SK-N-SH (cell line): ENCODE results near the gene RAI14. TPM values are rescaled to one million over a fixed set of nuclear protein-coding genes. Genes with fewer than 3 reads are reported as not detected.

Experiments
- CTCF ChIA-PET: fragments of 300-600, 350-600 bp; formaldehyde crosslinking; extraction: SDS; loops from one replicate; lab custom pipeline; 2021; lab: Yijun Ruan, JAX
- POLR2A ChIA-PET: fragments of 350-600 bp; sonication (Branson Sonifier 250); formaldehyde crosslinking; extraction: SDS; loops from one replicate; lab custom pipeline; 2020; ENCODE audit warnings: antibody characterized with exemption, inconsistent platforms; lab: Yijun Ruan, JAX
- DNase-seq: peaks from one replicate; pipeline ENCODE4 v3.0.0; 2012
- H2AFZ ChIP-seq: fragments of 200-600 bp; sonication (generic); 2 replicates; pipeline ENCODE4 v1.8.1; 2016; ENCODE audit warnings: antibody characterized with exemption, mild to moderate bottlenecking, low read depth
- H3F3A ChIP-seq: fragments of 200-600 bp; sonication (generic); replicated peaks from 2 replicates; pipeline ENCODE3; 2016; ENCODE audit warnings: antibody characterized with exemption, mild to moderate bottlenecking; ENCODE audit not compliant: insufficient read depth
- H3K27ac ChIP-seq, 2 experiments: fragments of 200-500 bp in 1 of 2; fragments of 200-600 bp in 1 of 2; sonication (Bioruptor generic) in 1 of 2; sonication (generic), shearing (Covaris generic) in 1 of 2; 2 replicates each; pipeline versions ENCODE4 v1.5.1 to v1.6.1; 2014 to 2016; ENCODE audit warnings: low read depth in 2 of 2, inconsistent platforms in 1 of 2, low read length in 1 of 2, mild to moderate bottlenecking in 1 of 2, mixed read lengths in 1 of 2
- H3K27me3 ChIP-seq: fragments of 200-600 bp; sonication (generic), shearing (Covaris generic); 2 replicates; pipeline ENCODE4 v1.6.1; 2016; ENCODE audit warnings: mixed run types; ENCODE audit not compliant: insufficient read depth
- H3K36me3 ChIP-seq, 2 experiments: fragments of 200-500 bp in 1 of 2; fragments of 200-600 bp in 1 of 2; sonication (Bioruptor generic) in 1 of 2; sonication (generic) in 1 of 2; replicated peaks in 1 of 2; 2 replicates each; pipeline versions ENCODE3 to v1.5.1; 2014 to 2016; ENCODE audit warnings: low read length in 1 of 2, mild to moderate bottlenecking in 1 of 2; ENCODE audit not compliant: insufficient read depth in 2 of 2, control insufficient read depth in 1 of 2
- H3K4me1 ChIP-seq, 2 experiments: fragments of 200-500 bp in 1 of 2; fragments of 200-600 bp in 1 of 2; sonication (Bioruptor generic) in 1 of 2; sonication (generic), shearing (Covaris generic) in 1 of 2; 2 replicates each; pipeline versions ENCODE4 v1.5.1 to v1.6.1; 2014 to 2016; ENCODE audit warnings: low read depth in 1 of 2, low read length in 1 of 2, mixed run types in 1 of 2; ENCODE audit not compliant: insufficient read depth in 2 of 2, control insufficient read depth in 1 of 2
- H3K4me2 ChIP-seq: fragments of 200-600 bp; sonication (generic), shearing (Covaris generic); 2 replicates; pipeline ENCODE4 v1.6.1; 2017; ENCODE audit warnings: mixed run types
- H3K4me3 ChIP-seq, 2 experiments: fragments of 200-500 bp in 1 of 2; fragments of 200-600 bp in 1 of 2; sonication (Bioruptor generic) in 1 of 2; sonication (generic), shearing (Covaris generic) in 1 of 2; 2 replicates each; pipeline versions ENCODE4 v1.5.1 to v1.8.1; 2014 to 2016; ENCODE audit warnings: low read depth in 2 of 2, inconsistent platforms in 1 of 2, low read length in 1 of 2, mild to moderate bottlenecking in 1 of 2, mixed read lengths in 1 of 2, moderate library complexity in 1 of 2
- H3K79me2 ChIP-seq: fragments of 200-600 bp; sonication (generic); 2 replicates; pipeline ENCODE4 v1.8.1; 2017; ENCODE audit warnings: mild to moderate bottlenecking; ENCODE audit not compliant: insufficient read depth
- H3K9ac ChIP-seq: fragments of 200-600 bp; sonication (generic); 2 replicates; pipeline ENCODE4 v1.6.1; 2017; ENCODE audit warnings: mixed run types
- H3K9me2 ChIP-seq: fragments of 200-600 bp; sonication (generic); 2 replicates; pipeline ENCODE4 v1.6.1; 2017; ENCODE audit warnings: mixed run types
- H3K9me3 ChIP-seq: fragments of 200-600 bp; sonication (generic); 2 replicates; pipeline ENCODE4 v1.6.1; 2017; ENCODE audit warnings: mixed run types, mild to moderate bottlenecking, moderate library complexity
- H4K20me1 ChIP-seq: fragments of 200-600 bp; sonication (generic); 2 replicates; pipeline ENCODE4 v1.6.1; 2017; ENCODE audit warnings: mild to moderate bottlenecking, mixed run types; ENCODE audit not compliant: insufficient read depth
- CHD2 ChIP-seq: fragments of 150-350 bp; IDR thresholded peaks from 2 replicates; pipeline ENCODE4 v1.6.1; 2018; ENCODE audit warnings: low read length; ENCODE audit not compliant: partially characterized antibody
- ELF1 ChIP-seq: IDR thresholded peaks from 2 replicates; pipeline ENCODE4 v1.4.0; 2012
- EP300 ChIP-seq, 2 experiments: IDR thresholded peaks; 2 replicates each; pipeline versions ENCODE4 v1.4.0 to v1.6.1; 2012; ENCODE audit warnings: borderline replicate concordance in 1 of 2, low read depth in 1 of 2, low read length in 1 of 2
- EZH2phosphoT487 ChIP-seq: fragments of 200-600 bp; sonication (generic); IDR thresholded peaks from 2 replicates; pipeline ENCODE4 v1.6.1; 2017; ENCODE audit warnings: low read depth, mixed run types, mild to moderate bottlenecking, antibody characterized with exemption, moderate library complexity, borderline replicate concordance
- GABPA ChIP-seq: IDR thresholded peaks from 2 replicates; pipeline ENCODE4 v1.4.0; 2012; ENCODE audit warnings: low read depth, mild to moderate bottlenecking
- JUND ChIP-seq: IDR thresholded peaks from 2 replicates; pipeline ENCODE4 v1.4.0; 2012
- MXI1 ChIP-seq: IDR thresholded peaks from 2 replicates; pipeline ENCODE4 v1.6.1; 2012; ENCODE audit warnings: mild to moderate bottlenecking, low read depth, low read length, improper control_type of control experiment
- NFIC ChIP-seq: IDR thresholded peaks from 2 replicates; pipeline ENCODE4 v1.4.0; 2012; ENCODE audit warnings: borderline replicate concordance
- RAD21 ChIP-seq: IDR thresholded peaks from 2 replicates; pipeline ENCODE4 v1.6.1; 2012; ENCODE audit warnings: mild to moderate bottlenecking, low read length
- RCOR1 ChIP-seq: fragments of 150-350 bp; IDR thresholded peaks from 2 replicates; pipeline ENCODE4 v1.6.1; 2017; ENCODE audit warnings: antibody characterized with exemption, low read length
- RFX5 ChIP-seq: IDR thresholded peaks from 2 replicates; pipeline ENCODE4 v1.6.1; 2012; ENCODE audit warnings: mild to moderate bottlenecking, improper control_type of control experiment, low read length
- RXRA ChIP-seq: IDR thresholded peaks from 2 replicates; pipeline ENCODE4 v1.4.0; 2012; ENCODE audit warnings: low read depth, mild to moderate bottlenecking, borderline replicate concordance
- TAF1 ChIP-seq: IDR thresholded peaks from 2 replicates; pipeline ENCODE4 v1.6.1; 2012; ENCODE audit warnings: low read depth, mild to moderate bottlenecking, low read length, moderate library complexity, borderline replicate concordance
- TCF12 ChIP-seq: IDR thresholded peaks from 2 replicates; pipeline ENCODE4 v1.4.0; 2012
- TEAD4 ChIP-seq: IDR thresholded peaks from 2 replicates; pipeline ENCODE4 v1.4.0; 2012; ENCODE audit warnings: mild to moderate bottlenecking, borderline replicate concordance; ENCODE audit not compliant: insufficient read depth
- YY1 ChIP-seq: IDR thresholded peaks from 2 replicates; pipeline ENCODE4 v1.4.0; 2012; ENCODE audit warnings: low read depth, mild to moderate bottlenecking
- WGBS: methylation state at CpG from one replicate; pipeline ENCODE4 v1.1.6; 2017; ENCODE audit warnings: low lambda C conversion rate; 5-methylcytosine and 5-hydroxymethylcytosine counted together
- polyA plus RNA-seq, 3 experiments: library from polyadenylated mRNA; depleted of rRNA; stranded (reverse); fragments of >200 nt; gene quantifications; 2 replicates each; pipeline ENCODE4 v1.2.3, GENCODE V29; 2012
- TF ChIP-seq, protein P1 (sequence below): IDR thresholded peaks from 2 replicates; pipeline ENCODE4; 2012
- TF ChIP-seq, protein P2 (sequence below): IDR thresholded peaks from 2 replicates; pipeline ENCODE4 v1.4.0; 2012; ENCODE audit warnings: low read depth, borderline replicate concordance
- TF ChIP-seq, protein P3 (sequence below): IDR thresholded peaks from 2 replicates; pipeline ENCODE4 v1.6.1; 2012; ENCODE audit warnings: mild to moderate bottlenecking, low read depth, low read length, moderate library complexity
- TF ChIP-seq, protein P4 (sequence below): IDR thresholded peaks from 2 replicates; pipeline ENCODE4 v1.4.0; 2012; ENCODE audit warnings: low read depth
- TF ChIP-seq, protein P5 (sequence below): fragments of 150-350 bp; IDR thresholded peaks from 2 replicates; pipeline ENCODE4 v1.6.1; 2017; ENCODE audit warnings: antibody characterized with exemption, low read length, low read depth, borderline replicate concordance

The RAI14 gene
- polyA plus RNA-seq, 1 of the 3 experiments (the other 2 are of a cell fraction): 53.2 TPM

DNA sequence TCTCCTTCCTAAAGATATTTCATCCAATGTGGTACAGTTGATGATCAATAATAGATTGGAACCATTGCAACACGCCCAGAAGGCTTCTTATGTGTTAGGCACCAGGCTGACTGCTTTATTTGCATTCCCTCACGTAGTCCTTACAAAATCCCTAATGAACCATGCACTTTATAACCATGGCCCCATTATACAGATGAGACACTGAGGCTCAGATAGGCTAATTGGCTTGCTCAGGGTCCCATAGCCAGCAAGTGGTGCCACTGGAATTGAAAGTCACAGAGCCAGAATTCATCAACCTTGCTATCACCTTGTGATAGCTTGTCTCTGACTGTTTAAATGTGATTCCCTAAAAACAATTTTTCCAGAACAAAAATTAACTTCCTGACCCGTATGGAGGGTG lies 27.8 kb upstream of the RAI14 start:
- Histone ChIP-seq H3K36me3 (no peaks in the 10 kb centered on the region), H3K27me3 (no peaks in the 10 kb centered on the region), H3K9ac (peak overlapping the region; percentile 29; the same call in 1 of the 2 replicates), H3F3A (peaks cover 16% of the 10 kb centered on the region), H3K4me3 (no peak overlapping the region), H2AFZ (0 out of 2 replicates have a peak overlapping the region, but pooled peaks have one; percentile 56), H4K20me1 (no peaks in the 10 kb centered on the region), H3K79me2 (no peaks in the 10 kb centered on the region), H3K27ac (peak overlapping the region in 1 of 2 experiments; percentile 61; a peak in 2 of 4 replicates), H3K4me1 (peaks cover 0 to 21% of the 10 kb centered on the region in 2 experiments; a peak in 1 of 4 replicates), H3K4me2 (no peak overlapping the region), H3K9me2 (no peaks in the 10 kb centered on the region), H3K9me3 (no peaks in the 10 kb centered on the region)
- DNase-seq: no peak
- TF ChIP-seq, protein P1, sequence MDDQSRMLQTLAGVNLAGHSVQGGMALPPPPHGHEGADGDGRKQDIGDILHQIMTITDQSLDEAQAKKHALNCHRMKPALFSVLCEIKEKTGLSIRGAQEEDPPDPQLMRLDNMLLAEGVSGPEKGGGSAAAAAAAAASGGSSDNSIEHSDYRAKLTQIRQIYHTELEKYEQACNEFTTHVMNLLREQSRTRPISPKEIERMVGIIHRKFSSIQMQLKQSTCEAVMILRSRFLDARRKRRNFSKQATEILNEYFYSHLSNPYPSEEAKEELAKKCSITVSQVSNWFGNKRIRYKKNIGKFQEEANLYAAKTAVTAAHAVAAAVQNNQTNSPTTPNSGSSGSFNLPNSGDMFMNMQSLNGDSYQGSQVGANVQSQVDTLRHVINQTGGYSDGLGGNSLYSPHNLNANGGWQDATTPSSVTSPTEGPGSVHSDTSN: no peak
- TF ChIP-seq, protein P2, sequence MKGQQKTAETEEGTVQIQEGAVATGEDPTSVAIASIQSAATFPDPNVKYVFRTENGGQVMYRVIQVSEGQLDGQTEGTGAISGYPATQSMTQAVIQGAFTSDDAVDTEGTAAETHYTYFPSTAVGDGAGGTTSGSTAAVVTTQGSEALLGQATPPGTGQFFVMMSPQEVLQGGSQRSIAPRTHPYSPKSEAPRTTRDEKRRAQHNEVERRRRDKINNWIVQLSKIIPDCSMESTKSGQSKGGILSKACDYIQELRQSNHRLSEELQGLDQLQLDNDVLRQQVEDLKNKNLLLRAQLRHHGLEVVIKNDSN: no peak
- TF ChIP-seq EP300 (IDR thresholded peaks at IDR 0.05; ENCODE audit: borderline replicate concordance in 1 of 2, low read depth in 1 of 2, low read length in 1 of 2) (no peak), TCF12 (no peak), NFIC (no peak), ELF1 (no peak), CHD2 (no peak)
- ChIA-PET CTCF (no interaction called here), POLR2A (no interaction called here)
- 72% methylated on average over 3 of the region's 3 CpGs for WGBS

DNA sequence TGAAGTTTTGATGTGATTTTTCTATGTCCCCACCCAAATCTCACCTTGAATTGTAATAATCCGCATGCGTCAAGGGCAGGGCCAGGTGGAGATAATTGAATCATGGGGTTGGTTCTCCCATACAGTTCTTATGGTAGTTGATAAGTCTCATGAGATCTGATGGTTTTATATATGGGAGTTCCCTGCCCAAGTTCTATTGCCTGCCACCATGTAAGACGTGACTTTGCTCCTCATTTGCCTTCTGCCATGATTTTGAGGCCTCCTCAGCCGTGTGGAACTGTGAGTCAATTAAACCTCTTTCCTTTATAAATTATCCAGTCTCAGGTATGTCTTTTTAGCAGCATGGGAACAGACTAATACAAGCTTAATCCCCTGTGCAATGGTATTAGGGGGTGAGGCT lies 25.5 kb upstream of the RAI14 start:
- no peaks in the 10 kb centered on the region for H4K20me1 ChIP-seq
- no peak overlapping the region for H3K9ac ChIP-seq
- 81% methylated on average over 4 of the region's 4 CpGs for WGBS
- H3K27me3 ChIP-seq: no peaks in the 10 kb centered on the region
- CTCF ChIA-PET: no interaction called here
- no peaks in the 10 kb centered on the region for H3K9me3 ChIP-seq
- H3K4me2 ChIP-seq: no peak overlapping the region
- H2AFZ ChIP-seq: no peak overlapping the region
- no peak for DNase-seq
- H3K79me2 ChIP-seq: no peaks in the 10 kb centered on the region
- TF ChIP-seq GABPA: no peak
- no peak for TF ChIP-seq TCF12
- TF ChIP-seq, protein P3, sequence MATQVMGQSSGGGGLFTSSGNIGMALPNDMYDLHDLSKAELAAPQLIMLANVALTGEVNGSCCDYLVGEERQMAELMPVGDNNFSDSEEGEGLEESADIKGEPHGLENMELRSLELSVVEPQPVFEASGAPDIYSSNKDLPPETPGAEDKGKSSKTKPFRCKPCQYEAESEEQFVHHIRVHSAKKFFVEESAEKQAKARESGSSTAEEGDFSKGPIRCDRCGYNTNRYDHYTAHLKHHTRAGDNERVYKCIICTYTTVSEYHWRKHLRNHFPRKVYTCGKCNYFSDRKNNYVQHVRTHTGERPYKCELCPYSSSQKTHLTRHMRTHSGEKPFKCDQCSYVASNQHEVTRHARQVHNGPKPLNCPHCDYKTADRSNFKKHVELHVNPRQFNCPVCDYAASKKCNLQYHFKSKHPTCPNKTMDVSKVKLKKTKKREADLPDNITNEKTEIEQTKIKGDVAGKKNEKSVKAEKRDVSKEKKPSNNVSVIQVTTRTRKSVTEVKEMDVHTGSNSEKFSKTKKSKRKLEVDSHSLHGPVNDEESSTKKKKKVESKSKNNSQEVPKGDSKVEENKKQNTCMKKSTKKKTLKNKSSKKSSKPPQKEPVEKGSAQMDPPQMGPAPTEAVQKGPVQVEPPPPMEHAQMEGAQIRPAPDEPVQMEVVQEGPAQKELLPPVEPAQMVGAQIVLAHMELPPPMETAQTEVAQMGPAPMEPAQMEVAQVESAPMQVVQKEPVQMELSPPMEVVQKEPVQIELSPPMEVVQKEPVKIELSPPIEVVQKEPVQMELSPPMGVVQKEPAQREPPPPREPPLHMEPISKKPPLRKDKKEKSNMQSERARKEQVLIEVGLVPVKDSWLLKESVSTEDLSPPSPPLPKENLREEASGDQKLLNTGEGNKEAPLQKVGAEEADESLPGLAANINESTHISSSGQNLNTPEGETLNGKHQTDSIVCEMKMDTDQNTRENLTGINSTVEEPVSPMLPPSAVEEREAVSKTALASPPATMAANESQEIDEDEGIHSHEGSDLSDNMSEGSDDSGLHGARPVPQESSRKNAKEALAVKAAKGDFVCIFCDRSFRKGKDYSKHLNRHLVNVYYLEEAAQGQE: no peak
- TF ChIP-seq RXRA: no peak
- no peak for TF ChIP-seq RCOR1
- no peak for TF ChIP-seq TEAD4
- no peak for TF ChIP-seq ELF1
- no peak for TF ChIP-seq MXI1
- TF ChIP-seq YY1: no peak
- TF ChIP-seq RAD21: no peak
- no peak for TF ChIP-seq JUND
- no peak for TF ChIP-seq CHD2
- no peak for TF ChIP-seq TAF1
- TF ChIP-seq, protein P4, sequence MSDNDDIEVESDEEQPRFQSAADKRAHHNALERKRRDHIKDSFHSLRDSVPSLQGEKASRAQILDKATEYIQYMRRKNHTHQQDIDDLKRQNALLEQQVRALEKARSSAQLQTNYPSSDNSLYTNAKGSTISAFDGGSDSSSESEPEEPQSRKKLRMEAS: no peak
- TF ChIP-seq RFX5: no peak
- TF ChIP-seq, protein P2: no peak
- no peak for TF ChIP-seq NFIC
- TF ChIP-seq, protein P5, sequence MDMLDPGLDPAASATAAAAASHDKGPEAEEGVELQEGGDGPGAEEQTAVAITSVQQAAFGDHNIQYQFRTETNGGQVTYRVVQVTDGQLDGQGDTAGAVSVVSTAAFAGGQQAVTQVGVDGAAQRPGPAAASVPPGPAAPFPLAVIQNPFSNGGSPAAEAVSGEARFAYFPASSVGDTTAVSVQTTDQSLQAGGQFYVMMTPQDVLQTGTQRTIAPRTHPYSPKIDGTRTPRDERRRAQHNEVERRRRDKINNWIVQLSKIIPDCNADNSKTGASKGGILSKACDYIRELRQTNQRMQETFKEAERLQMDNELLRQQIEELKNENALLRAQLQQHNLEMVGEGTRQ: no peak
- no peak for TF ChIP-seq EZH2phosphoT487
- H3K36me3 ChIP-seq: no peaks in the 10 kb centered on the region
- no peak overlapping the region for H3K4me3 ChIP-seq
- no peaks in the 10 kb centered on the region for H3K9me2 ChIP-seq
- no peak overlapping the region for H3K27ac ChIP-seq
- POLR2A ChIA-PET: no interaction called here
- H3F3A ChIP-seq: peaks cover 16% of the 10 kb centered on the region
- peaks cover 0 to 20% of the 10 kb centered on the region in 2 experiments; a peak in 1 of 4 replicates for H3K4me1 ChIP-seq
